ENCODE results near the gene AKAP8L.
"Not testable (repeated sequence)": the region's sequence is repeated elsewhere in the genome, so short reads cannot be mapped to it uniquely, and the experiment has no call there.

The AKAP8L gene

GRCh38 chr19:15412832-15413231 is 6.0 kb downstream of the AKAP8L start:
- no peak for DNase-seq

GRCh38 chr19:15411351-15411750 is 7.4 kb downstream of the AKAP8L start:
- not testable (repeated sequence) for DNase-seq

- DNase-seq: no peak
These were observed 14.0 kb downstream of the AKAP8L start for GRCh38 chr19:15404780-15405211.

GRCh38 chr19:15404097-15404779 is 14.6 kb downstream of the AKAP8L start:
- no peak for DNase-seq

GRCh38 chr19:15403151-15403531 is 15.6 kb downstream of the AKAP8L start:
- no peak for DNase-seq

- DNase-seq: no peak
These were observed 16.2 kb downstream of the AKAP8L start for GRCh38 chr19:15402411-15403150.

- no peak for DNase-seq
These were observed 17.4 kb downstream of the AKAP8L start for GRCh38 chr19:15401397-15401710.

- no peak for DNase-seq
These were observed 18.0 kb downstream of the AKAP8L start for GRCh38 chr19:15400521-15401396.

- DNase-seq: no peak
These were observed 19.2 kb downstream of the AKAP8L start for GRCh38 chr19:15399635-15400034.

- no peak for DNase-seq
These were observed 19.6 kb downstream of the AKAP8L start for GRCh38 chr19:15399234-15399515.

GRCh38 chr19:15398501-15399233 is 20.1 kb downstream of the AKAP8L start:
- DNase-seq: no peak

GRCh38 chr19:15397782-15398181 is 21.0 kb downstream of the AKAP8L start:
- no peak for DNase-seq

- DNase-seq: no peak
These were observed 21.6 kb downstream of the AKAP8L start for GRCh38 chr19:15397236-15397635.

- no peak for DNase-seq
These were observed 22.4 kb downstream of the AKAP8L start for GRCh38 chr19:15396436-15396835.

- not testable (repeated sequence) for DNase-seq
These were observed 23.5 kb downstream of the AKAP8L start for GRCh38 chr19:15395251-15395650.

GRCh38 chr19:15394426-15394825 is 24.4 kb downstream of the AKAP8L start:
- no peak for DNase-seq

- DNase-seq: no peak
These were observed 24.8 kb downstream of the AKAP8L start for GRCh38 chr19:15393963-15394362.

- no peak for DNase-seq
These were observed 28.0 kb downstream of the AKAP8L start for GRCh38 chr19:15390814-15391213.

- no peak for DNase-seq
These were observed 36.9 kb downstream of the AKAP8L start for GRCh38 chr19:15381864-15382263.

GRCh38 chr19:15381429-15381828 is 37.4 kb downstream of the AKAP8L start:
- DNase-seq: no peak

- no peak for DNase-seq
These were observed 38.7 kb downstream of the AKAP8L start for GRCh38 chr19:15379999-15380647.

Data from femur (tissue), 1 donor.